ENCODE measurements around the gene TUBB4B.

TUBB4B gene

DNA sequence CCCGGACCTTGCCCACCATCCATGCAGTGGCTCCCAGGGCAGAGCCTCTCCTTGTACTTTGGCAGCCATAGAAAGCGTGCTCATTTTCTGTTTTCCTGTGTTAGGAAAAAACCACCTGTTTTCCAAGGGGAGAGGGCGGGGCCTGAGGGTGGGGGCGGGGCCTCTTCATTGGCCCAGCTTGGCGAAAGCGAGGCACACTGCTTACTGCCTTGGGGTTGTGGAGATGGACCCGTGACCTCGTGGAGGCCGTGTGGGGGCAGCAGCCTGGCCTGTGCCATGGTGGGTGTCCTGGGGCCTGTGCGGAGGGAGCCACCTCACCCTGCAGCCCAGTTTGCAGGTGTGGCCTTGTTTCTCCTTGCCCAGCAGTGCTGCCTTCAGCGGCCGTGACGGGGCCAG is 32.0 kb downstream of the TUBB4B start:
- no peak for DNase-seq

DNA sequence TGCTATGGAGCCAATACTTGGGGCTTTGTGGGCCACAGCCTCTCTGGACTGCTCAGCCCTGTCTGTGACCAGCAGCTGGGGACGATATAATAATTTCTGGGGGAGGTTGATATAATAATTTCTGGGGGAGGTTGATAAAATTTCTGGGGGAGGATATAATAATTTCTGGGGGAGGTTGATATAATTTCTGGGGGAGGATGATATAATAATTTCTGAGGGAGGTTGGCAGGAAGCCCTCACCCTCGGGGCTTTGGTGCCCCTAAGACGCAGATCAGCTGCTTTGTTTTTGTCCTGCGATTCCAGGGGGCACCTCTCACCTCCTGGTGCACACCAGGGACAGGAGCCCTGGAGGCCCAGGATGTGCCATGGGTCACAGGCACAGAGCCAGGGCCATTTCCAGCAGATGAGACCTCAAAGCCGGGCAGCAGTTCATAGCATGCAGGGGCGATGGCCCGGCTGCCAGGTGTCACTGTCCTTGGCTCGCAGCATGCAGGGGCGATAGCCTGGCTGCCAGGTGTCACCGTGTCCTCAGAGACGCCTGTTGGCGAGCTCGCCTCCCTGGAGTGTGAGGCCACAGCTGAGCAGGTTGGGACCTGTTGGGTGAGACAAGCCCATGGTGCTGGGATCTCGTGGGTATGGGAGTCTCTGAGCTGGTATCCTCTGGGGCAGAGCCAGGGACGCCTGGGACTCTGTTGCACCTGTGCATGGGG is 32.7 kb downstream of the TUBB4B start:
- no peak for DNase-seq

DNA sequence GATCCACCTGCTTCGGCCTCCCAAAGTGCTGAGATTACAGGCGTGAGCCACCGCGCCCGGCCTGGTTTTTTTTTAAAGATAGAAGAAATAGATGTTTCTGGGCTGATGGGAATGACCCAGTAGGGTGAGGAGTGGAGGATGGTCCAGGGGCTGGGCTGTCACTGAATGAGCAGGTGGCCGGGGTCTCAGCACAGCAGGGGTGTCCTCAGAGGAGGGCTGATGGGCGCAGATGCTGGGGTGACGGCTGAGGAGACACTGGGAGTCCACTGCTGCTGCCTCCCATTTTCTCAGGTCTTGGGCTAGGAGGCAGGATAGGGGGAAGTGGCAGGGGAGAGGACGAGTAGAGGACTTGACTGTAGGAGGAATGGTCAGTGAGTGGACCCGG is 34.1 kb downstream of the TUBB4B start:
- DNase-seq: no peak

DNA sequence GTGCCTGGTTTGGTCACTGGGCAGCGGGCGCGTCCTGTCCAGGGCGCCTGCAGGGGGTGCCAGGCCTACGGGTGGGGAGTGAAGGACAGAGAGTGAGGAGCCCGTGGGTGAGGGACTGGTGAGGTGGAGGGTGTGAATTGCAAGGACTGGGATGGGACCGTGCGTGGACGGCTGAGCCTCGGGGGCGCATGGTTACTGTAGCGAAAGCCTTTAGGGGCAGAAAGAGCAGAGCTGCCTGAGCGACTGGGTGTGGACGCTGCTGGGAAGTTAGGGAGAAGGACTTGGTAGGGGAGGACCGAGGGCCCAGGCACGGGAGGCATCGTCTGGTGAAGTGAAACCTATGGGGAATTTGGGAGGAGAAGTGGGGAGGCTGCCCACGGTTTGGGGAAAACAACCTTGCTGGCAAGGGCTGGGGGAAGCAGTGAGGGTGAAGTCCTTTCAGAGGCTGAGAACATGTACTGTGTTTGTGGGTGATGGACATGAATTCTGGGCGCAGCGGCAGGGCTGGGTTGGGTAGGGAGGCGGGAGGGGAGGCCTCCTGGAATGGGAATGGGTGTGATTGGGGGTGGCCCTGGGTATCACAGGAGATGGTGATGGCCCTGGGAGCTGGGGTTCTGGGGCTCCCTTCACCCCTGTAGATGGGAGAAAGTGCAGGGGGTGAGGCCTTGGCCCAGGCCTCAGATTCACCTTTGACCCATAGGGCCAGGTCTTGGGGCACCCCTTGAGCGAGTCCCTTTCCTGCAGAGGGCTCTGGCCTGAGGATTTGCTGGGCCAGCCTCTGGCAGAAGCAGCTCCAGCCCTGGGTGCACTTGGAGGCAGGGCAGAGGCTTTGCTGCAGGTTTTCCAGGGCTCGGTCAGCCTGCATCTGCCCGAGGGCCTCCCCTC is 34.7 kb downstream of the TUBB4B start:
- no peak for DNase-seq

DNA sequence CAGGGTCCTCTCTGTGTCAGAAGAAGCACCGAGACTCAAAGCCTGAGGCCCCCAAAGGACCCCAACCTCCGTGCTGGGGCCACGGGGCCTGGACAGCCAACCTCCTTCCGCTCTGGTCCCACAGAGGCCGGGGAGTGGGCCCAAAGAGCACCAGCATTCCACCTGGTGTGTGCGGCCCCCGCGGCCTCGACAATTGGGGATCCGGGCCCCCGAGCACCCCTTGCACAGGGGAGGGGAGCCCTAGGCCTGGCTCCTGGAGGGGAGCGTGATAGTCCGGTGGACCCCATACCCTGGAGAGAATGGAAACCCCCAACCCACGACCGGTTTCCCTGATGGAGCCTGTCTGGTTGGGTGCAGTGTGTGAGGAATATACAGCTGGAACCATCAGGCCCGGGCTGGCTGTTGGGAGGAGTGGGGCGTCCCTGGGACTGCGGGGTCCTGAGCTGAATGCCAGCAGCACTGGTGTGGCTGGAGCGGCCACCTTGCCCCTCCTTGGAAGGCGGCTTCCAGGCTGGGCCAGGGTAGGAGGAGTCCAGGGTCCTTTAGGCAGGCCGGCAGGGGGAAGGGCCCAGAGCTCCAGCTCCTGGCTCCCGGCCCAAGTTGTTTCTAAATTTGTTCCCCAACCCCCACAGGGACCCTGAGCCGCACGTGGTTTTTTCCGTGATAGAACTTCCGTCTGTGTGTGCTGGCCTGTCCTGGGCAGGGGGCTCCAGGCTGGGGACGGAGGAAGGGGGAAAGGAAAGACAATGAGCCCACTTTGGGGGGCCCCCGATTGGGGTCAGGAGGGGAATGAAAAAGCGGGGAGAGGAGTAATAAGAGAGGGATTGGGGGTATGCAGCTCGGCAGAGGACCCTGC is 35.6 kb downstream of the TUBB4B start:
- DNase-seq: peak in 1 of 2 donors; percentile 45

DNA sequence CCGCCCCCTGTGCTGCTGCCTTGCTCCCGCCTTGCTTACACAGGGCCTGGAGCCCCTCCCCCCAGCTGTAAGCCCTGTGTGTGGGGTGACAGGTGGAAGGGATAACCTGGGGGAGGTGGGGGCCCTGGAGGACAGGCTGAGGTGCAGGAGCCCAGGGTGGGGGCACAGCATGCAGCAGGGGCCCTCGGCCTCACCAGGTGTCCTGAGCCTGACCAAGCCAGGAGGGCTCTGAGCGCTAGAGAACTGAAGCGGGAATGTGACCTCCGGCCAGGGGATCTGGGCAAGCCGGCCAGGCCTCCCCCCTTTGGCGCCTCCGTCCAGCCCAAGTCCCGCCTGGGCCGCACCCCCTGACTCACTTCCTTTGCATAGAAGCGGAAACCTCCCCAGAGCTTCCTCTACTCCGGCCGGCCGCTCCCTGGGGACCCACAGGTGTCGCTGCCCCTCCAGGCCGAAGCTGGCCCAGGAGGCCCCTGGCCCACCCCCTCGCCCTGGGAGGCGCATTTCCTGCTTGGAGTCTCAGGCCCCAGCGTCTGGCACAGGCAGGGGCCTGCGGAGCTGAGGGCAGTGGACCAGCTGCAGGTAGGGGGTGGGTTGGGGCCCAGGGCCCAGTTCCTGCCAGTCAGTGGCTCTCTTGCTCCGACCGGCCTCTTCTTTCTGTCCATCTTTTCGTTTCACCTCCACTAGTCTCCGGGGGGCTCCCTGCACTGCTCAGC is 36.4 kb downstream of the TUBB4B start, which contains the start of gene TOR4A:
TOR4A (plus strand) TSS at position 398 of the 713 bp plus-strand sequence. CDS start 964 bp downstream, outside the sequence.
- DNase-seq: peak; percentile 31 to 57

DNA sequence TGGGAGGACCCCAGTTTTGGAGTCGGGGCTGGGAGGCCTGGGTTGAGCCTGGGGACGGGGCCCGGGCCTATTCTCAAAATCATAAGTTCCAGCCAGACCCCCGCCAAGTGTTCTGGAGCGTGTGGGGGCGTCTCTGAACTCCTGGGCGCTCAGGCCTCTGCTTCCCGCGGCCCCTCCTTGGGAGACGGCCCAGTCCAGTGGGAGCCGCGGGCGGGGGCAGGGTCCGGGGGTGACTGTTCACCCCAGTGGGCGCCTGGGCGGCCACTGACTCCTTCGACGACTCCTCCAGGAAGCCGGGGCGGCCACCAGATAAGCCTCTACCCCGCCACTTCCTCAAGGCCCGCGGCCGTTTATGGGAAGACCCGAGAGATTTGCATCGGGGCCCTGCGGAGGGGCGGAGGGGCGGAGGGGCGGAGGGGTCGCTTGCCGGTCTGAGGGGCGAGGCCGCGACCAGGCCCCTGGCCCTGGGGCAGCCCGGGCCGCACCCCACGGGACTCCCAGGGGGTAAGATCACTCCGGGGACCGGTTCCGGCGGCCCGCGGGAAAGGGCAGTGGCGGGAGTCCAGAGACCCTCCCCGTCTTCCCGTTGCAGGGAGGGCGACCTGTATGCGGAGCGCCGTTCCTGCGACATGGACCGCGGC is 37.1 kb downstream of the TUBB4B start:
- DNase-seq: no peak

DNA sequence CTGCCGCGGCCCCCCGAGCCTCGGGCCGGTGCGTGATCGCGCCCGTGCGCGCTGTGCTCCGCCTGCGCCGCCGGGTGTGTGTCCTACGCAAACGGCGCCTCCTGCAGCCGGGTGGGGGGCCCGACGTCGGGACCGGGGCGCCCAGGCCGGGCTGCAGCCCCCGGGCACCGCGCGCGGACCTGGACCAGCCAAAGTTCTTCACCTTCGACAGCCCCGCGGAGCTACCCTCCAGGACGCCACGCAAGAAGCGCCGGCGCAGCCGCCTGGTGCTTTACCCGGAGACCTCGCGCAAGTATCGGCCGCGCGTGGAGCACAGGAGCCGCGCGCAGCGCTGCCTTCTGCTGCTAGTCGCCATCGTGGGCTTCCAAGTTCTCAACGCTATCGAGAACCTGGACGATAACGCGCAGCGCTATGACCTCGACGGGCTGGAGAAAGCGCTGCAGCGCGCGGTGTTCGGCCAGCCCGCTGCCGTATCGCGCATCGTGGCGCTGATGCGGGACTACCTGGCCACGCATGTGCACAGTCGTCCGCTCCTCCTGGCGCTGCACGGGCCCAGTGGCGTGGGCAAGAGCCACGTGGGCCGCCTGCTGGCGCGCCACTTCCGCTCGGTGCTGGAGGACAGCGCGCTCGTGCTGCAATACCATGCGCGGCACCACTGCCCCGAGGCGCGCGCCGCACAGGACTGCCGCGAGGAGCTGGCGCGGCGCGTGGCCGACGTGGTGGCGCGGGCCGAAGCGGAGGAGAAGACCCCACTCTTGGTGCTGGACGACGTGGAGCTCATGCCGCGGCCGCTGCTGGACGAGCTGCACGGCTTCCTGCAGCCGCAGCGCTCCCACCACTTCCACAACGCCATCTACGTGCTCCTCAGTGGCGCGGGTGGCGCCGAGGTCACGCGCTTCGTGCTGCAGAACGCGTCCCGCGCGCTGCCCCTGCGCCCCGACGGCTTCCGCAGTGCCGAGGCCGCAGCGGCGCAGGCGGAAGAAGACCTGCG is 37.9 kb downstream of the TUBB4B start:
- DNase-seq: no peak

DNA sequence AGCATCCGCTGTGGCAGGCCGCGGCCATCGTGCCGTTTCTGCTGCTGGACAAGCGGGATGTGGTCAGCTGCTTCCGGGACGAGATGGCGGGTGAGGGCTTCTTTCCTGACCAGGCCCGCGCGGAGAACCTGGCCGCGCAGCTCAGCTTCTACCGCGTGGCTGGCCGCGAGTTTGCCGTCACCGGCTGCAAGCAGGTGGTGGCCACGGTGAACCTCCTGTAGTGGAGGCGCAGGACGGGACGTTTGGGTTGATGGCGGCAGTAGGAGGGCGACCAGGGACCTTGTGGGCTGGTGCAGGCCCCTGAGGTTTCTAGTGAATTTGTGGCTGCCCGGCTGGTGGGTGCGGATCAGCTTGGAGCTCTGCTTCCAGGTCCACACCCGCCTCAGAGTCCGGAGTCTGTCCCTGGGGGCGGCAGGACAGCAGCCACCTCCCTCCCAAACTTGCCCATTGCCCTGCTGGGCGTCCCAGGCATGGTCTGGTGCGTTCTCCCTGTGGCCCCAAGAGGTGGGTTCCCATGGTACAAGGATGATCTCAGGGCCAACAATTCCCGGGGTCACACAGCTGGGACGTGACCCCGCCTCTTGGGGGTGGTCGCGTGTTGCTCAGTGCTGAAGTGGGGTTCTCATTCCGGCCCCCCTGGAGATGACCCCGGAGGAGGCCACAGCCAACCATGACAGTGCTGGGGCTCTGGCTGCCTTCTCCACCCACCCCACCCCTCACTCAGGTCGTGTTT is 38.8 kb downstream of the TUBB4B start:
- DNase-seq: no peak

DNA sequence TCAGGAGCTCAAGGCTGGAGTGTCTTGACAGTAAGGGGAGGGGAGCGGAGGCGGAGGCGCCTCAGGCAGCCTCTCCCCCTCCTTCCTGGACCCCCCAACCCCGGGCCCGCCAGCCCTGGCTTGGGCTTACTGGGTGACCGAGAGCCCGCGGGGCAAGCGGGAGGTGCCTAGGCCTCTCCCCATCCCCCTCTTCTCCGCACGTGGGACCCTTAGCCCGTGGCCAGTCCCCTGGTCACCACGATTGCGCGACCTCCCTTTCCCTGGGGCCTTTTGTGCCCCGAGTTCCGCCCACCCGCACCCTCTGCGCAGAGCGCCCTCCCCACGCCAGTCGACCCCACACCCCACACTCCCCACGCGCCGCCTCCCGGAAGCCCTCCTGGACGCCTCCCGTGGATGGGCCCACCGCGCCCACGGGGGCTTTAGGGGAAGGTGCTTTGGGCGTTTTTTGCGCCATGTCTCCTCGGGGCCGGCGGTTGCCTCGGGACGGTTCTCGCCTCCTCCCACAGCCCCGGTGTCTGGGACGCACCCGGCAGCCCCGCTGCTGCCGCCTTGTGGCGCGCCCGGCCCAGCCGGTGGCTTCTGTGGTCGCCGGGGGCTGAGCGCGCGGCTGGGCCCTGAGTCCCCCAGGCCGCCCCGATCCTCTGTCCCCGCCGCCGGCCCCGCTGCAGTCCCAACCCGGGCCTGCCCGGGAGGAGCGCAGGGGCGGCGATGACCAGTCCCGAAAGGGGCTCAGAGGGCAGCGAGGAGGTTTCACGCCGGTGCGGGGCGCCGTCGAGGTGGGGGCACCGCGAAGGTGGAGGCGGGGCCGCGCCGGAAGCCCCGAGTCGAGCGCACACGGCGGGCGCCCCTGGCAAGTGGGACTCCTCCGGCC is 39.6 kb downstream of the TUBB4B start:
- DNase-seq: no peak

DNA sequence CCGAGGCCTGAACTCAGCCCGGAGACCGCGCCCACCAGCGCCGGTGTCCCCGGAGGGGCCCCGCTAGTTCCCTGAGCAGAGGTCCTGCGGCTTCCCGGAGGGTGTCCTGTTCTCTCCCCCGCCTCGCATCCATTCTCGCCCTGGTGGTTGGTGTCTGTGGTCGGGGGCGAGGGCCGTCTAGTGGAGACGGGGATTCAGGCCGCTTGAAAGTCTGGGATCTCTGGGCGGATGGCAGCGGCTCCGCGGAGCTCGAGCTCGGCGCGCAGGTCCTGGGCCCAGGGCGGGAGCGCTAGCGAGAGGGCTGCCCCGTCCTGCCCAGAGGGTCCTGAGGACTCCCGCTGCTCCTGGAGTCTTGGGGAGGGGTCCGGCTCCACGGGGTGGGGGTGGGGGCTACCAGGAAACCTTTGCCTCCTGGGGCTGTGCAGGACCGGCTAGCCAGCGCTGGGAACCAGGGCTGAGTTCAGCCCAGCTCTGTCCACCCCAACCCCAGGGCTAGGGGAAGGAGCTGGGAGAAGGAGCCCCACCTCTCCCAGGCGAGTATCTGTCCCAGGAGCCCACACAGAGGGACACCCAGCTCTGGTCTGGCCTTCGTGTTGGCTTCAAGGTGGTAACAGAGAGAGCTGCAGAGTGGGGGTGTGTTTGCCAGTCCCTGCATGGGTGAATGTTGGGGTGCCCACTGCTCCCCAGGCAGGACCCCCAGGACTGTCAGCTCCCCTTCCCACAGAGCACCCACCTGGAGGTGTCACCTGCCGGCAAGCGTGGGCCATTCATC is 40.4 kb downstream of the TUBB4B start:
- no peak for DNase-seq

DNA sequence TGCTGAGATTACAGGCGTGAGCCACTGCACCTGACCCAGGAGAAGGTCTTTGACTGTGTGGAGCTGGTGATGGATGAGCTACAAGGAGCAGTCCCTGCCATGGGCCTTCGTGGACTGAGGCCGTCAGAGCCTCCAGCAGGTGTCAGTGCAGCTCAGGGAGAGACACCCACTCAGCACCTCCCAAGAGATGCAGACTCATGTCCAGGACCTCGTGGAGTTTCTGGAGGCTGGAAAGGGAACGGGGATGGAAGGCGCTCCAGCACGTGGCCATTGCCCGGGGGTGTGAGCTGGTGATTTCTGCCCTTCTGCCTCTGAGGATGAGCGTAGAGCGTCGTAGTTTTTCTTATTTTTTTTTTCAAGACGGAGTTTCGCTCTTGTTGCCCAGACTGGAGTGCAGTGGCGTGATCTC is 45.9 kb downstream of the TUBB4B start:
- DNase-seq: peak in 1 of 2 donors; percentile 17

DNA sequence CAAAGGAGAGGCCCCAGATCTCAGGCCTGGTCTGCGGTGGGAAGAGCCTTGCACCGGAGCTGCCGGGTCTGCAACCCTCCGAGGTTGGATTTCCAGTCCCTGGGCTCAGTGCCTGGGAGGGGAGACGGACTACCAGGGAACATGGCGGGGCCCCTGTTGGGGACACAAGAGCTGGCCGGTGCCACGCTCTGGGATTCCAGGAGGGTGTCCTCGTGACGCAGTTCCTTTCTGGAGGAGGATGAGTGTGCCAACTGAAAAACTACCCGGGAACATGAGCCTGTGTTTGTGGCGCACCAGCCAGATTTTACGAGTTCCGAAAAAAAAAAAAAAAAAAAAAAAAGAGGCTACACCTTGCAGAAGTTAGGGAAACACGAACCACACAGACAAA is 52.0 kb downstream of the TUBB4B start:
- no peak for DNase-seq
